NT2/D1 (cell line): ENCODE results near the gene DNM3.

ENCODE experiments used
- DNase-seq: peaks from one replicate; pipeline ENCODE4 v3.0.0-alpha.2; 2011; ENCODE audit warnings: low read depth, low spot score
- H3K27me3 ChIP-seq: 2 replicates; pipeline ENCODE4 v1.6.0; 2011; ENCODE audit warnings: mild to moderate bottlenecking; ENCODE audit not compliant: insufficient read length, insufficient read depth
- H3K36me3 ChIP-seq: 2 replicates; pipeline ENCODE4 v1.6.1; 2011; ENCODE audit warnings: mild to moderate bottlenecking, low read length, mixed read lengths; ENCODE audit not compliant: insufficient read depth, insufficient read length
- H3K4me1 ChIP-seq: 2 replicates; pipeline ENCODE4 v1.5.1; 2011; ENCODE audit not compliant: insufficient read depth, insufficient read length
- H3K4me3 ChIP-seq: 2 replicates; pipeline ENCODE4 v1.5.1; 2011; ENCODE audit warnings: low read depth; ENCODE audit not compliant: insufficient read length
- H3K9ac ChIP-seq: 2 replicates; pipeline ENCODE4 v1.6.0; 2011; ENCODE audit warnings: low read depth; ENCODE audit not compliant: insufficient read length
- H3K9me3 ChIP-seq: 2 replicates; pipeline ENCODE4 v1.5.1; 2011; ENCODE audit warnings: mild to moderate bottlenecking, low read length; ENCODE audit not compliant: insufficient read depth
- SUZ12 ChIP-seq: IDR thresholded peaks from 2 replicates; pipeline ENCODE4 v1.6.1; 2011; ENCODE audit not compliant: insufficient read length, insufficient read depth; ENCODE audit errors: extremely low read depth
- YY1 ChIP-seq: IDR thresholded peaks from 2 replicates; pipeline ENCODE4 v1.6.1; 2011; ENCODE audit not compliant: insufficient read length, insufficient read depth
- ZNF274 ChIP-seq: IDR thresholded peaks from 2 replicates; pipeline ENCODE4 v1.6.1; 2011; ENCODE audit warnings: mild to moderate bottlenecking, low read depth, low read length

DNM3 gene

DNA sequence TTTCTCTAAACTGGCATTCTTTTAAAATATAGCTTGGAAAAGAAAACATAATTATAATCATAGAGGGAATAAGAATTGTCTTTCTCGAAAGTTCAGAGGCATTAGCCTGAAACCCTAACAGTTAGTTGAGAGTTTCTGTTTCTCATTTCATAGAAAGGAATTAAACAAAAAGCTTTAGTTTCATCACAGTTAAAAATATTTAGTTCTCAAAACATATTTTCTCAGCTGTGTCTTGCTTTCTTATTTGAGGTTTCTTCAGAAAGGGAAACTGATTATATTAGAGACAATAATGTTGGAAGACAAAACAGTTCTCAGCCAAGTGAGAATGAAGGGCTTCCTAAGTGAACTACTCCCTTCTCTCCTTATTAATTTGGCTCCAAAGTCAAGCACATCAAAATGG lies 503.8 kb downstream of the DNM3 start:
- DNase-seq, result no peak
- H3K36me3 ChIP-seq, result no peaks in the 10 kb centered on the region
- no peak overlapping the region for H3K4me3 ChIP-seq
- no peaks in the 10 kb centered on the region for H3K27me3 ChIP-seq
- TF ChIP-seq YY1 (no peak), ZNF274 (no peak), SUZ12 (no peak)
- H3K9ac ChIP-seq, result no peak overlapping the region
- no peaks in the 10 kb centered on the region for H3K4me1 ChIP-seq
- peaks cover 25% of the 10 kb centered on the region for H3K9me3 ChIP-seq

DNA sequence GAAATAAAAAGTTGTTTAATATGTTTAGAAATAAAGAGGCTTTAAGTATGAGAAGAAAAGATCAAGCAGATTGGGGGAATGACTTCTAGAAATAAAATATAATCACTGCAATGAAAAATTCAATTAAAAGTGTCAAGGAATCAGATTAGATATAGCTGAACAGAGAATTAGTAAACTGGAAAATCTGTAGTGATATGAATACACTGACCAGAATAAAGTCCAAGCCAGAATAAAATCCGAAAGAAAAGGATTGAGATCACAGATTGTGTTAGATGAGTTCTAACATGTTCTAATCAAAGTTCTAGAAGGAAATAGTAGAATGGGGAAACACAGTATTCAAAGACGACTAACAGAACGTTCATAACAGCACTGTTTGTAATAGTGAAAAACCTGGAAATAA lies 506.1 kb downstream of the DNM3 start:
- DNase-seq, result no peak
- Histone ChIP-seq H3K36me3 (no peaks in the 10 kb centered on the region), H3K9ac (no peak overlapping the region), H3K4me1 (no peaks in the 10 kb centered on the region), H3K9me3 (peaks cover 25% of the 10 kb centered on the region), H3K4me3 (no peak overlapping the region), H3K27me3 (no peaks in the 10 kb centered on the region)
- TF ChIP-seq YY1 (no peak), ZNF274 (no peak), SUZ12 (no peak)

DNA sequence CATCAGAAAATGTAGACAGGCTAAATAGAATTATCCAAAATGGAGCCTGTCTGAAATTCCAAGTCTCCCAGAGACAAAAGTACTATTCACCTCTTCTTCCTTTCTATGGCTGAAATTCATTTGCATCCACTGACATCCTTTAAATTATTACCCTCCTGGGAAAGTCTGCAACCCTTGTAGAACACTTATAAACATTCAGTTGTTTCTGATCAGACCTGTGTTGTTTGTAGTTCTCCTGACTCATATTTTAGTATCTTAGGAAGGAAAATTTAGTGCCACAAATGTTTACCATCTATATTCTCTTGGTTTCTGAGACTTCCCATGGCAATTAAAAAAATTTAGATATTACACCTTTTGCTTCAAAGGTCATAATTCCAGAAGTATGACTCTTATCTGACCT lies 509.6 kb downstream of the DNM3 start:
- H3K9me3 ChIP-seq, result peaks cover 25% of the 10 kb centered on the region
- H3K4me3 ChIP-seq, result no peak overlapping the region
- DNase-seq, result no peak
- no peak overlapping the region for H3K9ac ChIP-seq
- no peaks in the 10 kb centered on the region for H3K36me3 ChIP-seq
- H3K4me1 ChIP-seq, result no peaks in the 10 kb centered on the region
- no peak for TF ChIP-seq YY1
- H3K27me3 ChIP-seq, result no peaks in the 10 kb centered on the region

- no peak overlapping the region for H3K9ac ChIP-seq
- H3K4me1 ChIP-seq, result no peaks in the 10 kb centered on the region
- no peak for DNase-seq
- TF ChIP-seq SUZ12 (no peak), YY1 (no peak), ZNF274 (no peak)
- H3K4me3 ChIP-seq, result no peak overlapping the region
- H3K9me3 ChIP-seq, result peaks cover 21% of the 10 kb centered on the region
- no peaks in the 10 kb centered on the region for H3K36me3 ChIP-seq
- H3K27me3 ChIP-seq, result no peaks in the 10 kb centered on the region
These were observed 510.0 kb downstream of the DNM3 start for GRCh38 chr1:172351346-172351745.

GRCh38 chr1:172351754-172352161 lies 510.5 kb downstream of the DNM3 start:
- Histone ChIP-seq H3K9me3 (peaks cover 17% of the 10 kb centered on the region), H3K4me1 (no peaks in the 10 kb centered on the region), H3K9ac (no peak overlapping the region), H3K27me3 (no peaks in the 10 kb centered on the region), H3K36me3 (no peaks in the 10 kb centered on the region), H3K4me3 (no peak overlapping the region)
- TF ChIP-seq ZNF274, result no peak
- no peak for TF ChIP-seq SUZ12
- no peak for TF ChIP-seq YY1
- no peak for DNase-seq

DNA sequence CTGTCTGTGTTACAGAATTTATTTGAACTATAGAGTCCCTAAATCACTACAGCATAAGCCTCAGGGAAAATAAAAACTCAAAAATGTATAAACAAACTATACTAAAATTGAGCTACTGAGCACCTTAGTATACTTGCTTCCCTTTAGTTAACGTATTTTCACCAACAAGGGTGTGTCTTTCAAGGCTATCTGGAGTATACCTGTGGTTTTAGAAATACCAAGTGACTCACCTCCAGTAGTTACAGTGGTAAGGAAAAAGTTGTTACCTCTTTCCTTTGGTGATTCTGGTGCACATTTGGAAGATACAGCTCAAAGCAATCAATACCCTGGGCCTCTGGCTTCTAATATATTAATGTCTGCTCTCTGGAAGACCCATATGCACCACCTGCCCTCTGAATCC lies 511.1 kb downstream of the DNM3 start:
- no peaks in the 10 kb centered on the region for H3K4me1 ChIP-seq
- peaks cover 10% of the 10 kb centered on the region for H3K9me3 ChIP-seq
- no peaks in the 10 kb centered on the region for H3K36me3 ChIP-seq
- H3K27me3 ChIP-seq, result no peaks in the 10 kb centered on the region
- no peak overlapping the region for H3K9ac ChIP-seq
- H3K4me3 ChIP-seq, result no peak overlapping the region
- no peak for TF ChIP-seq SUZ12
- no peak for TF ChIP-seq ZNF274
- TF ChIP-seq YY1, result no peak
- DNase-seq, result no peak

- no peaks in the 10 kb centered on the region for H3K4me1 ChIP-seq
- TF ChIP-seq SUZ12 (no peak), YY1 (no peak), ZNF274 (no peak)
These were observed 513.3 kb downstream of the DNM3 start for GRCh38 chr1:172354291-172355274.

More at GRCh38 chr1:172354291-172355274, 513.3 kb downstream of the DNM3 start:
- Histone ChIP-seq H3K27me3 (no peaks in the 10 kb centered on the region), H3K4me3 (no peak overlapping the region), H3K36me3 (no peaks in the 10 kb centered on the region), H3K9me3 (no peaks in the 10 kb centered on the region), H3K9ac (no peak overlapping the region)
- DNase-seq, result no peak
